Testis (tissue), 3 donors: ENCODE results near the gene CYTH2. TPM values are rescaled to one million over a fixed set of nuclear protein-coding genes. Genes with fewer than 3 reads are reported as not detected.

Source experiments
- DNase-seq: peaks from one replicate; pipeline ENCODE4 v3.0.0-alpha.2; 2019
- H3K27ac ChIP-seq, 2 donors: fragments of 200-600 bp; sonication (generic); one replicate each; pipeline ENCODE4 v1.5.1; 2019
- H3K27me3 ChIP-seq: fragments of 200-600 bp; sonication (generic); one replicate; pipeline ENCODE4 v1.5.1; 2019
- H3K36me3 ChIP-seq: fragments of 200-600 bp; sonication (generic); one replicate; pipeline ENCODE4 v1.5.1; 2017; ENCODE audit warnings: low read depth; ENCODE audit errors: missing control alignments
- H3K4me1 ChIP-seq: fragments of 200-600 bp; sonication (generic); one replicate; pipeline ENCODE4 v1.5.1; 2019
- H3K4me3 ChIP-seq, 2 donors: fragments of 200-600 bp; sonication (generic); one replicate each; pipeline ENCODE4 v1.5.1; 2017 to 2019
- H3K9me3 ChIP-seq: fragments of 200-600 bp; sonication (generic); one replicate; pipeline ENCODE4 v1.5.1; 2017
- CTCF ChIP-seq, 3 experiments: fragments of 450-650 bp in 2 of 3; fragments of 200-600 bp in 1 of 3; sonication (generic) in 1 of 3; IDR thresholded peaks; one replicate each; pipeline ENCODE4 v1.5.1; 2016 to 2019; ENCODE audit warnings: antibody characterized with exemption in 3 of 3, mild to moderate bottlenecking in 2 of 3, moderate library complexity in 1 of 3
- POLR2A ChIP-seq: fragments of 450-650 bp; IDR thresholded peaks from one replicate; pipeline ENCODE4 v1.6.1; 2017; ENCODE audit warnings: antibody characterized with exemption, mild to moderate bottlenecking, moderate library complexity
- WGBS, 2 donors: methylation state at CpG; one replicate each; pipeline ENCODE4 v1.1.5; 2018; 5-methylcytosine and 5-hydroxymethylcytosine counted together
- intact Hi-C: fragments of 100-400 bp; cut with DNase I; formaldehyde crosslinking; loops from one replicate; pipeline ENCODE4 v1.15.1; 2023; ENCODE audit warnings: low total_unique reads
- polyA plus RNA-seq: library from polyadenylated mRNA; stranded (reverse); fragments of 350-450 nt; fragmentation: Illumina TruSeq; extraction: RNeasy Lipid Tissue Mini Kit (QIAGEN cat#74804); gene quantifications from one replicate; pipeline ENCODE4 v1.2.3, GENCODE V29; 2014; ENCODE audit warnings: low read depth, low replicate concordance; ENCODE audit not compliant: insufficient read depth
- total RNA-seq, 2 donors: library from RNA; depleted of rRNA; stranded (reverse); fragments of >200 nt; gene quantifications; one replicate each; pipeline ENCODE4 v1.2.3, GENCODE V29; 2016

Gene CYTH2
- total and polyA plus RNA-seq, 3 donors from 2014 or later = 92.7 to 132 (median 123) TPM

DNA sequence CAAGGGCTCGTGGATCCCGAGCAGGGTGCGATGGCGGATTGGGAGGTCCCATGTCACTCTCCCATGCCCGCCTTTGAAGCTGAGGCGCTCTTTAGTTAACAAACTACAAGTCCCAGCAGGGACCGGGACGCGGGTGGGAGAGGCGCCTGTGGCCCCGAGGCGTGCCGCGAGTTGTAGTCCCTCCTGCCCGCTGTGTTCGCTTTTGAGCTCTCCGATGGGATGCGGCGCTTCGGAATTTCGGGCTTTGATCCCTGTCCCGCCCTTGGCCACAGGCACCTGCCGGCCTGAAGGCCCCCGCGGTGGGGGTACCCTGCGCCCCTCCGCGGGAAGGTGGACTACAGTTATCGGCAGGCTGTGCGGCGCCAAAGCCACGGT lies 11.0 kb downstream of the CYTH2 start:
- H3K4me3 ChIP-seq = peak overlapping the region; percentile 49 to 59
- H3K27ac ChIP-seq = peak overlapping the region; percentile 71 to 85
- no peaks in the 10 kb centered on the region for H3K9me3 ChIP-seq
- H3K36me3 ChIP-seq = no peaks in the 10 kb centered on the region
- DNase-seq = peak; percentile 73
- intact Hi-C loops = no loop called here
- TF ChIP-seq POLR2A (no peak), CTCF (IDR thresholded peaks at IDR 0.05) (no peak)
- no peaks in the 10 kb centered on the region for H3K27me3 ChIP-seq
- H3K4me1 ChIP-seq = no peaks in the 10 kb centered on the region
- 20 to 32% methylated on average over 16 to 32 of the region's 32 CpGs for WGBS, 2 donors

DNA sequence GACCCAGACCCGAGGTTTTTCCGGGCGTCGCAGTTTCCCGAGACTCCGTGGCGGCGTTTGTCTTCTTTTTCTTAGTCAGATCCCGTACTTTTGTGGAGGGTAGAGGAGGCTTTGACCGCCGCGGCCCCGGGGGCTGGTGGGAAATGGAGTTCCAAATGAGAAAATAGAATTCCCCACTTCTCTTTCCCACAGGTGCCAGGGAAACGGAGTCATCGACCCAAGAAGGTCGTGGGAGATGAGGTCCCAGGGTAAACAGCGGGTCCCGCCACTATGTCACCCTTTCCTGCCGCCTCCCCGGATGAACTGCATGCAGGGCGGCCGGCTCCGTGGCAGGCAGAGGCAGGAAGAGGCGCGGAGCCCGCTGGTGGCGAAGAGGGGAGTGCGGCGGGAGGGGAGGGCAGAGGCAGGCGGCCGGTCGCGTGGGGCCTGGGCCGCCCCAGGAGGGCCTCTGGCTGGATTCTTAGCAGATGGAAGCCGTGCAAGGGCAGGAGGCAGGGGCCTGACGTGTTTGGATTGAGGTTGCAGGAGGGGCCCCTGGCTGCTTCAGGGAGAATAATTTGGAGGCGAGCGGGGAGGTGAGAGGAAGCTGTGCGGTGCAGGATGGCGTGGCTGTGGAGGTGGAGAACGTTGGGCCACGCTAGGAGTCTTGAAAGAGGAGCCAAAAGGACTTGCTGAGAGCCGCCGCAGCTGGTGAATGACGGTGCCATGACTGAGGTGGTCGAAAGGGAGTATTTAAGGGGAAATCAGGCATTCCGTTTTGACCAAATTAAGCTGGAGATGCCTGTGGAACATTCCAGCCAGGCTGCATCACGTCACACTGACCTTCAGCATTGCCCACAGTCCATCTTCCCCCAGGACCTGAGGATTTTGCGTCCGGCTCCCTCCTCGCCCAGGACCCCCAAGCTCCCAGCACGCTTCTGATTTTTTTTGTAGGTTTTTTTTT lies 11.7 kb downstream of the CYTH2 start:
- Histone ChIP-seq H3K4me3 (peak overlapping the region; percentile 49 to 59), H3K4me1 (no peaks in the 10 kb centered on the region), H3K27me3 (no peaks in the 10 kb centered on the region), H3K36me3 (no peaks in the 10 kb centered on the region), H3K27ac (peak overlapping the region; percentile 71 to 85), H3K9me3 (no peaks in the 10 kb centered on the region)
- DNase-seq = peak; percentile 55
- no peak for TF ChIP-seq POLR2A
- no peak for TF ChIP-seq CTCF (IDR thresholded peaks at IDR 0.05)
- intact Hi-C loops = no loop called here
- WGBS, 2 donors = 20 to 31% methylated on average over 48 to 52 of the region's 52 CpGs

GRCh38 chr19:48481846-48482639 lies 12.9 kb downstream of the CYTH2 start:
- no peak for TF ChIP-seq CTCF (IDR thresholded peaks at IDR 0.05)
- no peak for TF ChIP-seq POLR2A
- no peak for DNase-seq
- intact Hi-C loops = no loop called here
- no peaks in the 10 kb centered on the region for H3K9me3 ChIP-seq
- no peaks in the 10 kb centered on the region for H3K36me3 ChIP-seq
- H3K27ac ChIP-seq = no peak overlapping the region
- H3K4me1 ChIP-seq = no peaks in the 10 kb centered on the region
- 75 to 76% methylated on average over 7 of the region's 7 CpGs for WGBS, 2 donors
- H3K4me3 ChIP-seq = no peak overlapping the region
- no peaks in the 10 kb centered on the region for H3K27me3 ChIP-seq

DNA sequence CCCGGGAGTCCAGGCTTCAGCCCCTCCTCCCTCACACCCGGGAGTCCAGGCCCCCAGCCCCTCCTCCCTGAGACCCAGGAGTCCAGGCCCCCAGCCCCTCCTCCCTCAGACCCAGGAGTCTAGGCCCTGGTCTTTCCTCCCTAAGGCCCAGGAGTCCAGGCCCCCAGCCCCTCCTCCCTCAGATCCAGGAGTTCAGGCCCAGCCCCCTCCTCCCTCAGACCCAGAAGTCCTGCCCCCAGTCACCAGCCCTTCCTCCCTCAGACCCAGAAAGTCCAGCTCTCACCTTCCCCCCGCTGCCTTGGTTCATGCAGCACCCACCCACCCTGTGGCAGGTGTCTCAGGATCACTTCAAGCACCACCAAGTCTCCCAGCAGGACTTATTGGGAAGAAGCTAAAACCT lies 14.1 kb downstream of the CYTH2 start:
- no peak overlapping the region for H3K4me3 ChIP-seq
- TF ChIP-seq POLR2A = no peak
- TF ChIP-seq CTCF (IDR thresholded peaks at IDR 0.05) = no peak
- H3K9me3 ChIP-seq = no peaks in the 10 kb centered on the region
- 100% methylated on average over 1 of the region's 3 CpGs for whole genome bisulfite sequencing, 2 donors
- DNase-seq = no peak
- H3K27ac ChIP-seq = no peak overlapping the region
- no peaks in the 10 kb centered on the region for H3K36me3 ChIP-seq
- no peaks in the 10 kb centered on the region for H3K4me1 ChIP-seq
- no peaks in the 10 kb centered on the region for H3K27me3 ChIP-seq
- intact Hi-C loops = no loop called here
